ENCODE data around the gene HELZ. TPM values are rescaled to one million over a fixed set of nuclear protein-coding genes. Genes with fewer than 3 reads are reported as not detected.
A peak's percentile ranks its signal among the peaks of the same experiment; 100 is the strongest.
"Not testable (repeated sequence)": the region's sequence is repeated elsewhere in the genome, so short reads cannot be mapped to it uniquely, and the experiment has no call there.

HELZ gene
- total and polyA plus RNA-seq, 7 donors, result 1.8 to 55.7 (median 30.8) TPM

- H3K36me3 ChIP-seq (ENCODE audit: insufficient read depth in 1 of 2, low read depth in 1 of 2), result no peaks in the 10 kb centered on the region
- TF ChIP-seq, protein P1, sequence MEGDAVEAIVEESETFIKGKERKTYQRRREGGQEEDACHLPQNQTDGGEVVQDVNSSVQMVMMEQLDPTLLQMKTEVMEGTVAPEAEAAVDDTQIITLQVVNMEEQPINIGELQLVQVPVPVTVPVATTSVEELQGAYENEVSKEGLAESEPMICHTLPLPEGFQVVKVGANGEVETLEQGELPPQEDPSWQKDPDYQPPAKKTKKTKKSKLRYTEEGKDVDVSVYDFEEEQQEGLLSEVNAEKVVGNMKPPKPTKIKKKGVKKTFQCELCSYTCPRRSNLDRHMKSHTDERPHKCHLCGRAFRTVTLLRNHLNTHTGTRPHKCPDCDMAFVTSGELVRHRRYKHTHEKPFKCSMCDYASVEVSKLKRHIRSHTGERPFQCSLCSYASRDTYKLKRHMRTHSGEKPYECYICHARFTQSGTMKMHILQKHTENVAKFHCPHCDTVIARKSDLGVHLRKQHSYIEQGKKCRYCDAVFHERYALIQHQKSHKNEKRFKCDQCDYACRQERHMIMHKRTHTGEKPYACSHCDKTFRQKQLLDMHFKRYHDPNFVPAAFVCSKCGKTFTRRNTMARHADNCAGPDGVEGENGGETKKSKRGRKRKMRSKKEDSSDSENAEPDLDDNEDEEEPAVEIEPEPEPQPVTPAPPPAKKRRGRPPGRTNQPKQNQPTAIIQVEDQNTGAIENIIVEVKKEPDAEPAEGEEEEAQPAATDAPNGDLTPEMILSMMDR (IDR thresholded peaks at IDR 0.05), result no peak
- peak overlapping the region; percentile 25 for H3K4me3 ChIP-seq
- H3K9me3 ChIP-seq, result no peaks in the 10 kb centered on the region
- ATAC-seq (peak; percentile 54 to 83 (median 80)), DNase-seq (peak; percentile 83 to 91)
- intact Hi-C loops (cut with DNase I), result no loop called here
- WGBS, 3 donors, result 2 to 8% (median 3%) methylated on average over 14 of the region's 14 CpGs
- no peak overlapping the region for H3K27ac ChIP-seq
- H3K27me3 ChIP-seq (ENCODE audit: insufficient read depth in 3 of 3, low read length in 2 of 3), result no peaks in the 10 kb centered on the region
- peaks cover 8% of the 10 kb centered on the region for H3K4me1 ChIP-seq
Observed at GRCh38 chr17:67289181-67289876, 44.3 kb upstream of the HELZ start.

GRCh38 chr17:67286826-67287225, 41.8 kb upstream of the HELZ start:
- H3K4me3 ChIP-seq; H3K27me3 ChIP-seq (ENCODE audit: insufficient read depth in 3 of 3, low read length in 2 of 3); intact Hi-C loops (cut with DNase I); H3K9me3 ChIP-seq; ATAC-seq; DNase-seq; H3K27ac ChIP-seq; H3K4me1 ChIP-seq; H3K36me3 ChIP-seq (ENCODE audit: insufficient read depth in 1 of 2, low read depth in 1 of 2): not testable (repeated sequence)
- WGBS, 3 donors, result 66 to 86% (median 69%) methylated on average over 3 of the region's 3 CpGs

GRCh38 chr17:67285360-67285759, 40.4 kb upstream of the HELZ start:
- WGBS, 3 donors, result 79 to 97% (median 87%) methylated on average over 1 of the region's 1 CpG
- peaks cover 22% of the 10 kb centered on the region for H3K4me1 ChIP-seq
- no peak overlapping the region for H3K4me3 ChIP-seq
- intact Hi-C loops (cut with DNase I), result no loop called here
- no peaks in the 10 kb centered on the region for H3K9me3 ChIP-seq
- TF ChIP-seq, protein P1 (IDR thresholded peaks at IDR 0.05), result no peak
- DNase-seq, result no peak
- no peak for ATAC-seq
- no peak overlapping the region for H3K27ac ChIP-seq
- H3K36me3 ChIP-seq (ENCODE audit: insufficient read depth in 1 of 2, low read depth in 1 of 2), result no peaks in the 10 kb centered on the region
- no peaks in the 10 kb centered on the region for H3K27me3 ChIP-seq (ENCODE audit: insufficient read depth in 3 of 3, low read length in 2 of 3)

- no peak overlapping the region for H3K27ac ChIP-seq
- intact Hi-C loops (cut with DNase I), result no loop called here
- WGBS, 3 donors, result 71 to 81% (median 81%) methylated on average over 5 of the region's 5 CpGs
- H3K4me1 ChIP-seq, result peaks cover 21% of the 10 kb centered on the region
- DNase-seq (no peak), ATAC-seq (no peak)
- no peaks in the 10 kb centered on the region for H3K36me3 ChIP-seq (ENCODE audit: insufficient read depth in 1 of 2, low read depth in 1 of 2)
- H3K9me3 ChIP-seq, result no peaks in the 10 kb centered on the region
- TF ChIP-seq, protein P1 (IDR thresholded peaks at IDR 0.05), result no peak
- H3K27me3 ChIP-seq (ENCODE audit: insufficient read depth in 3 of 3, low read length in 2 of 3), result no peaks in the 10 kb centered on the region
- no peak overlapping the region for H3K4me3 ChIP-seq
Observed at GRCh38 chr17:67283731-67284516, 38.9 kb upstream of the HELZ start.

GRCh38 chr17:67281743-67282142, 36.7 kb upstream of the HELZ start:
- H3K4me3 ChIP-seq, result no peak overlapping the region
- ATAC-seq (no peak), DNase-seq (no peak)
- peaks cover 21% of the 10 kb centered on the region for H3K4me1 ChIP-seq
- no peaks in the 10 kb centered on the region for H3K9me3 ChIP-seq
- no peaks in the 10 kb centered on the region for H3K27me3 ChIP-seq (ENCODE audit: insufficient read depth in 3 of 3, low read length in 2 of 3)
- H3K27ac ChIP-seq, result peak overlapping the region; percentile 66
- intact Hi-C loops (cut with DNase I), result loop anchor here in 1 of 2 donors (2.0 kb wide), 1 partner anchor 37 kb away; the partner anchor contains the start of gene HELZ
- H3K36me3 ChIP-seq (ENCODE audit: insufficient read depth in 1 of 2, low read depth in 1 of 2), result no peaks in the 10 kb centered on the region
- WGBS, 3 donors, result 74 to 80% (median 76%) methylated on average over 8 of the region's 8 CpGs
- TF ChIP-seq, protein P1 (IDR thresholded peaks at IDR 0.05), result no peak
